Osteocyte (in vitro differentiated cells): ENCODE results near the gene BAG3. TPM values are rescaled to one million over a fixed set of nuclear protein-coding genes. Genes with fewer than 3 reads are reported as not detected.
A peak's percentile ranks its signal among the peaks of the same experiment; 100 is the strongest.

ENCODE experiments used
- DNase-seq: peaks from one replicate; pipeline ENCODE4 v3.0.0; 2021; ENCODE audit warnings: mixed read lengths; ENCODE audit not compliant: unreplicated experiment; ENCODE audit errors: extremely low spot score
- H3K27ac Mint-ChIP-seq: one replicate; pipeline ENCODE4 v1.8.0; 2021; ENCODE audit warnings: mild to moderate bottlenecking, mixed read lengths; ENCODE audit not compliant: unreplicated experiment
- H3K27me3 Mint-ChIP-seq: one replicate; pipeline ENCODE4 v1.8.0; 2021; ENCODE audit warnings: mixed read lengths; ENCODE audit not compliant: unreplicated experiment
- H3K36me3 Mint-ChIP-seq: one replicate; pipeline ENCODE4 v1.8.0; 2021; ENCODE audit warnings: mixed read lengths; ENCODE audit not compliant: unreplicated experiment
- H3K4me1 Mint-ChIP-seq: one replicate; pipeline ENCODE4 v1.8.0; 2021; ENCODE audit warnings: mixed read lengths; ENCODE audit not compliant: unreplicated experiment
- H3K4me3 Mint-ChIP-seq: one replicate; pipeline ENCODE4 v1.8.0; 2021; ENCODE audit warnings: mild to moderate bottlenecking, moderate library complexity, mixed read lengths; ENCODE audit not compliant: unreplicated experiment
- H3K9me3 Mint-ChIP-seq: one replicate; pipeline ENCODE4 v1.8.0; 2021; ENCODE audit warnings: mixed read lengths; ENCODE audit not compliant: unreplicated experiment
- total RNA-seq: library from RNA; stranded (reverse); gene quantifications from 2 replicates; pipeline ENCODE4 v1.2.1, GENCODE V29; 2021
- TF ChIP-seq, protein P1 (sequence below): fragments of 200-600 bp; sonication (generic); IDR thresholded peaks from 2 replicates; pipeline ENCODE4 v1.5.0; 2021; ENCODE audit warnings: antibody characterized with exemption, mild to moderate bottlenecking, moderate library complexity

The BAG3 gene
- total RNA-seq, 1 donor from 2014 or later: 41.0 TPM

DNA sequence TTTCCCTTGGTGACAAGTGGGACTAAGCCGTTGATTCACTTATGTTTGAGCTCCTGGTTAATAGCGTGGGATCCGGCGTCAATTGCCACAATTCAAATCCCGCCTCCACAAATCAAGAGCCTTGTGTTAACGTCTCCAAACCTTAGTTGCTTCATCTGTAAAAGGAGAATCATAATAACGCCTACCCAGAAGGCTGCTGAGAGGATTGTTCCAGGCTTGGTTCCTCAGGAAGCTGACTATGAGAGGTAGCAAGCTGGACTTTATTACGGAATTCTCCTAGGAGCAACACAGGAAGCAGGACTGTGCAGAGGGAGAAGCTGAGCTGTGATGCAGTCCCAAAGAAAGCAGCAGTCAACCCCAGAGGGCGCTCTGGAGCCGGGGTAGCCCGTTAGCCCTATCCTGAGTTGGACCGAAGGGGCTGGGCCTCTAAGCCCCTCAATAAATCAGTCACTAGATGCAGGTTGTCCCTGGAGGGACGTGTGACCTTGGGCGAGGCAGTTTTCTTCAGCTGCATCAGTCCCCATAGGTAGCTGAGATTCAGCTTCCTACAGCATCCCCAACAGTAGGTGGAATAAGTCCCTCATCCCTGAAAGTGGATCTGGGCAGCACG is 6.9 kb upstream of the BAG3 start:
- Mint-ChIP-seq H3K9me3 (no peaks in the 10 kb centered on the region), H3K4me3 (no peak overlapping the region), H3K4me1 (no peaks in the 10 kb centered on the region), H3K36me3 (no peaks in the 10 kb centered on the region), H3K27me3 (no peaks in the 10 kb centered on the region), H3K27ac (no peak overlapping the region)
- no peak for DNase-seq
- TF ChIP-seq, protein P1, sequence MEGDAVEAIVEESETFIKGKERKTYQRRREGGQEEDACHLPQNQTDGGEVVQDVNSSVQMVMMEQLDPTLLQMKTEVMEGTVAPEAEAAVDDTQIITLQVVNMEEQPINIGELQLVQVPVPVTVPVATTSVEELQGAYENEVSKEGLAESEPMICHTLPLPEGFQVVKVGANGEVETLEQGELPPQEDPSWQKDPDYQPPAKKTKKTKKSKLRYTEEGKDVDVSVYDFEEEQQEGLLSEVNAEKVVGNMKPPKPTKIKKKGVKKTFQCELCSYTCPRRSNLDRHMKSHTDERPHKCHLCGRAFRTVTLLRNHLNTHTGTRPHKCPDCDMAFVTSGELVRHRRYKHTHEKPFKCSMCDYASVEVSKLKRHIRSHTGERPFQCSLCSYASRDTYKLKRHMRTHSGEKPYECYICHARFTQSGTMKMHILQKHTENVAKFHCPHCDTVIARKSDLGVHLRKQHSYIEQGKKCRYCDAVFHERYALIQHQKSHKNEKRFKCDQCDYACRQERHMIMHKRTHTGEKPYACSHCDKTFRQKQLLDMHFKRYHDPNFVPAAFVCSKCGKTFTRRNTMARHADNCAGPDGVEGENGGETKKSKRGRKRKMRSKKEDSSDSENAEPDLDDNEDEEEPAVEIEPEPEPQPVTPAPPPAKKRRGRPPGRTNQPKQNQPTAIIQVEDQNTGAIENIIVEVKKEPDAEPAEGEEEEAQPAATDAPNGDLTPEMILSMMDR: no peak

DNA sequence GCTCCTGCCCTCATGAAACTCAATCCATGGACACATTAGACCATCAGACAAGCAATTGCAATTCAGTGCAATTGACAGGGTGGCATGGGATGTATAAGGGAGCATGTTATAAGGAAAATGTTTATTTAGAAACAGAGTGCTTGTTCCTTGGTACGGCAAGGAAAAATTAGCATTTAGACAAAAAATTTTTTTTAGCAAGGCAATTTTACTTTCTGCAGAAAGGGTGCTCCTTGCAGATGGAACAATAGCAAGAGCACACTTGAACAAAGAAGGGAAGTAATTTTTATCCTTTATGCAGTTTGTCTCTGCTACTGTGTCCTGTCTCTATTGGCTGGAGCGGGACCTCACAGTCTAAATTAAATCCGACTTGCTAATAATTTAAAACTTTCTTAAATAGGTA is 6.2 kb upstream of the BAG3 start:
- no peak overlapping the region for H3K4me3 Mint-ChIP-seq
- no peak overlapping the region for H3K27ac Mint-ChIP-seq
- H3K9me3 Mint-ChIP-seq: no peaks in the 10 kb centered on the region
- no peaks in the 10 kb centered on the region for H3K4me1 Mint-ChIP-seq
- no peaks in the 10 kb centered on the region for H3K36me3 Mint-ChIP-seq
- H3K27me3 Mint-ChIP-seq: no peaks in the 10 kb centered on the region
- TF ChIP-seq, protein P1: no peak
- no peak for DNase-seq

DNA sequence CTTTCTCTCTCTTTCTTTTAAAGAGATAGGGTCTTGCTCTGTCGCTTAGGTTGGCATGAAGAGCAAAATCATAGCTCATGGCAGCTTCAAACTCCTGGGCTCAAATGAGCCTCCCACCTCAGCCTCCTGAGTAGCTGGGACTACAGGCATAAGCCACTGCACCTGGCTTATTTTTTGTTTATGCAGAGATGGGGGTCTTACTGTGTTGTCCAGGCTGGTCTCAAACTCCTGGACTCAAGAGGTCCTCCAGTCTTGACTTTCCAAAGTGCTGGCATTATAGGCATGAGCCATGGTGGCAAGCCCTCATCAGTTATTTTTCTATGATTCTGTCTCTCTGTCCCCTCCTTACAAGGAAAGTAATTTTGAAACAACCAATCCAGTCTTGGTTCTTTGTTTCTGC is 1.1 kb upstream of the BAG3 start:
- no peaks in the 10 kb centered on the region for H3K27me3 Mint-ChIP-seq
- TF ChIP-seq, protein P1: no peak
- H3K4me1 Mint-ChIP-seq: peaks cover 32% of the 10 kb centered on the region
- H3K27ac Mint-ChIP-seq: no peak overlapping the region
- DNase-seq: no peak
- H3K4me3 Mint-ChIP-seq: peak overlapping the region; percentile 93
- no peaks in the 10 kb centered on the region for H3K9me3 Mint-ChIP-seq
- H3K36me3 Mint-ChIP-seq: peaks cover 4% of the 10 kb centered on the region

DNA sequence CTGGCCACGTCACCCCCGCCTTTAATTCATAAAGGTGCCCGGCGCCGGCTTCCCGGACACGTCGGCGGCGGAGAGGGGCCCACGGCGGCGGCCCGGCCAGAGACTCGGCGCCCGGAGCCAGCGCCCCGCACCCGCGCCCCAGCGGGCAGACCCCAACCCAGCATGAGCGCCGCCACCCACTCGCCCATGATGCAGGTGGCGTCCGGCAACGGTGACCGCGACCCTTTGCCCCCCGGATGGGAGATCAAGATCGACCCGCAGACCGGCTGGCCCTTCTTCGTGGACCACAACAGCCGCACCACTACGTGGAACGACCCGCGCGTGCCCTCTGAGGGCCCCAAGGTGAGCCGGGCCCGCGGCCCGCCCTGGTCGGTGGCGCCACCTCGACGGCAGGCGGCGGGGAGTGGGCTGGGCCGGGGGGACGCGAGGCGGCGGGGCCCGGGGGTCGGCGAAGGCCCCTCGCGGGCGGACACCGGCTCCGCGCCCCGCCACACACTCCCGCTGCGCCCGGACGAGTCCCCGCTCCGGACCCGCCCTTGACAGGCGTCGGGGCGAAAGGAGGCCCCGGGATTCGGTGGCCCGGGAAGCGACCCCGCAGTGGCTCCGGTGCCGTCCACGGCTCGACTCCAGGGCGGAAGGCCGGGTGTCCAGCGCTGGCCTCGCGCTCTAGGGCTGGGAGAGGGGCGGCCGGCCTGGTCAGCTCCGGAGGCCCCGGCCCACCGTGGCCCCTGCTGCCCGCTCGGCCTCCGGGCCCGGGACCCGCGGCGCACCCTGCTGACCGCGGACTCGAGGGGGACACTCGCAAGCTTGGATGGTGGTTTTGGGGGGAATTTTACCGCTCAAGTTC is 557 bp downstream of the BAG3 start:
- H3K27me3 Mint-ChIP-seq: no peaks in the 10 kb centered on the region
- peaks cover 4% of the 10 kb centered on the region for H3K36me3 Mint-ChIP-seq
- TF ChIP-seq, protein P1: no peak
- H3K27ac Mint-ChIP-seq: peak overlapping the region; percentile 86
- no peak for DNase-seq
- peak overlapping the region; percentile 80 for H3K4me3 Mint-ChIP-seq
- H3K9me3 Mint-ChIP-seq: no peaks in the 10 kb centered on the region
- peaks cover 43% of the 10 kb centered on the region for H3K4me1 Mint-ChIP-seq

DNA sequence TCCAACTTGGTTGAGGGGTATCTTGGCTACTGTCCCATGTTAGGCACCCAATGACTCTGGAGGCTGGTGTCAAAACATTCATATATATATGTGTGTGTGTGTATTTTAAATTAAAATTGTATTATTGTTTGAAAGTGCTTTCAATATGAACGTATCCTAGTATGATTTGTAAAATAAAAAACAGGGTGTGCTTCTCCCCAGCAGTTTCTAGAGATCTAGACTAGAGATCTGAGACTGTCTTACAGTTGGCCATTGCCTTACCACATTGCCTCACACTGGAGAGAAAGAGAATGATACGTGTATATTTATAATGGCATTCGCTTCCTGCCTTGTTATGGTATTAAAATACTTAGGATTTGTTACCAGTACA is 1.2 kb downstream of the BAG3 start:
- Mint-ChIP-seq H3K27ac (peak overlapping the region; percentile 85), H3K4me1 (peaks cover 47% of the 10 kb centered on the region), H3K4me3 (peak overlapping the region; percentile 80), H3K27me3 (no peaks in the 10 kb centered on the region), H3K9me3 (no peaks in the 10 kb centered on the region), H3K36me3 (peaks cover 4% of the 10 kb centered on the region)
- DNase-seq: no peak
- TF ChIP-seq, protein P1: peak; percentile 47
